ENCODE measurements around the gene CYTH4. TPM values are rescaled to one million over a fixed set of nuclear protein-coding genes. Genes with fewer than 3 reads are reported as not detected.

The CYTH4 gene
- total RNA-seq, 4 donors from 2014 or later: 1.4 to 13.1 (median 3.0) TPM

DNA sequence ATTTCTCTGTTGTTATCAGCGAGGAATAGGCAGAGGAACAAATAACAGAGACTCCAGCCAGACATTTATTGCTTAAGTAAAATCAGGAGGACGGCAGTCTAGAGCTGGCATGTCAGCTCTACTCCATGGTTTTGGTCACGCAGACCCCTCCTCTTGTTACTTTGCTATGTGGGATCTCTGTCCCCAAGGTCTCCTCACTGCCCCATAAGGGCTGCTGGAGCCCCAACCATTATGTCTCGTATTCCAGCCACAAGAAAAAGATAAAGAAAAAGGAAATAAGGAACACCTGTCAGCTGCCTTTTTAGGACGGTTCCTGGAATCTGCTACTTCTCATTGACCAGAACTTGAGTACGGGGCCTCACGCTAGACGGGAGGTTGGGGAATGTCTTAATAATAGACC, 74.6 kb downstream of the CYTH4 start:
- intact Hi-C loops (cut with DNase I; ENCODE audit: low total_unique reads): no loop called here
- no peak for DNase-seq (ENCODE audit: low spot score in 2 of 2)
- H3K4me3 ChIP-seq (ENCODE audit: low read depth, poor library complexity, severe bottlenecking): no peak overlapping the region
- TF ChIP-seq, protein P1, sequence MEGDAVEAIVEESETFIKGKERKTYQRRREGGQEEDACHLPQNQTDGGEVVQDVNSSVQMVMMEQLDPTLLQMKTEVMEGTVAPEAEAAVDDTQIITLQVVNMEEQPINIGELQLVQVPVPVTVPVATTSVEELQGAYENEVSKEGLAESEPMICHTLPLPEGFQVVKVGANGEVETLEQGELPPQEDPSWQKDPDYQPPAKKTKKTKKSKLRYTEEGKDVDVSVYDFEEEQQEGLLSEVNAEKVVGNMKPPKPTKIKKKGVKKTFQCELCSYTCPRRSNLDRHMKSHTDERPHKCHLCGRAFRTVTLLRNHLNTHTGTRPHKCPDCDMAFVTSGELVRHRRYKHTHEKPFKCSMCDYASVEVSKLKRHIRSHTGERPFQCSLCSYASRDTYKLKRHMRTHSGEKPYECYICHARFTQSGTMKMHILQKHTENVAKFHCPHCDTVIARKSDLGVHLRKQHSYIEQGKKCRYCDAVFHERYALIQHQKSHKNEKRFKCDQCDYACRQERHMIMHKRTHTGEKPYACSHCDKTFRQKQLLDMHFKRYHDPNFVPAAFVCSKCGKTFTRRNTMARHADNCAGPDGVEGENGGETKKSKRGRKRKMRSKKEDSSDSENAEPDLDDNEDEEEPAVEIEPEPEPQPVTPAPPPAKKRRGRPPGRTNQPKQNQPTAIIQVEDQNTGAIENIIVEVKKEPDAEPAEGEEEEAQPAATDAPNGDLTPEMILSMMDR (IDR thresholded peaks at IDR 0.05): no peak
- TF ChIP-seq POLR2A (IDR thresholded peaks at IDR 0.05): no peak
- WGBS, 2 donors: 82 to 88% methylated on average over 8 of the region's 8 CpGs

DNA sequence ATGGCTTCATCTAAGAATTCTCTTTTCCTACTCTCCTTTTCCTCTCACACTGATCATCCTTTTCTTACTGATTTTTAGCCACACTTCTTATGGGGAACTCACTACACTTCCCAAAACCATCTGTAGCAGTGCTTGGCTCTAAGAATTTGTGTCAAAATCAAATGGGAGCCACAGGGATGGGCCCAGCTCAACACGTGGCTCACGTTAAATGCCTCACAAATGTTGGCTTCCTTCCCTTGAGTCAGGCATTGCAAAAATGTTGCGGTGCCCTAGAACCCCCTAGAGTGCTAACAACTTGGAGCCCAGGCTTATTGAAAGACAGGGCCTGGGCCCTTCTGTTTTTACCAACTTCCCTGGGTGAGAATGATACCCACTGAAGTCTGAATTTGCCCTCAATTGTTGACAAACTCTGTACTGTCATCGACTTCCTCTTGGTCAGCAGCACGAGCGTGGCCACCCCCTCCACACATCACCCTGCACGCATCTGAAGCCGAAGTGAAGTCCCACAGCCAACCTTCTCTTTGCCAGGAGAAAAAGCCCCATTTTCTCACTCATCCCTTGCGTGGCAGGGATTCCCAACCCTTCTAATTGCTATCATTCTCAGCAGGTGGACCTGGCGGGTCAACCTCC, 75.3 kb downstream of the CYTH4 start:
- 75 to 79% methylated on average over 10 of the region's 10 CpGs for WGBS, 2 donors
- TF ChIP-seq, protein P1 (IDR thresholded peaks at IDR 0.05): no peak
- no peak for TF ChIP-seq POLR2A (IDR thresholded peaks at IDR 0.05)
- H3K4me3 ChIP-seq (ENCODE audit: low read depth, poor library complexity, severe bottlenecking): no peak overlapping the region
- no peak for DNase-seq (ENCODE audit: low spot score in 2 of 2)
- intact Hi-C loops (cut with DNase I; ENCODE audit: low total_unique reads): no loop called here

DNA sequence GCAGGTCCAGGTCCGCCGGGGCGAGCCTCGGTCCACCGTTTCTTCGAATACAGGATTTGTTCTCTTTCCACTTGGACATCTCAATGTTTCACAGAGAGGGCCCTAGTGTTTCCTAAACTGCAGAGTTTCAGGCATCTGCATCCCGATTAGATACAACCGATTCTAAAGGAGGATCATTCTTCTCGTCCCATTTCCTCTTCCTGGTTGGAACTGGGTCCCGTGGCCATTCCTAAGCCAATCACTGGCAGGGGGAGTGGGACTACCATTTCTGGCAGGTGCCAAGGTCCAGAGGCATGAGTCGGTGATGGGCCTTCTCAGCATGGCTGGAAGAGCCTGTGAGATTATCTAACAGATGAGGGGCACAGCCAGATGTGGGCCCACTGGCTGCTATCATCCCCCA, 76.1 kb downstream of the CYTH4 start:
- WGBS, 2 donors: 89 to 91% methylated on average over 11 of the region's 11 CpGs
- DNase-seq (ENCODE audit: low spot score in 2 of 2): no peak
- TF ChIP-seq, protein P1 (IDR thresholded peaks at IDR 0.05): no peak
- no peak for TF ChIP-seq POLR2A (IDR thresholded peaks at IDR 0.05)
- intact Hi-C loops (cut with DNase I; ENCODE audit: low total_unique reads): no loop called here
- no peak overlapping the region for H3K4me3 ChIP-seq (ENCODE audit: low read depth, poor library complexity, severe bottlenecking)

- no peak overlapping the region for H3K4me3 ChIP-seq (ENCODE audit: low read depth, poor library complexity, severe bottlenecking)
- intact Hi-C loops (cut with DNase I; ENCODE audit: low total_unique reads): no loop called here
- TF ChIP-seq POLR2A (IDR thresholded peaks at IDR 0.05): no peak
- 54 to 62% methylated on average over 8 of the region's 8 CpGs for WGBS, 2 donors
- no peak for DNase-seq (ENCODE audit: low spot score in 2 of 2)
These were observed 76.6 kb downstream of the CYTH4 start for GRCh38 chr22:37358917-37359316.

DNA sequence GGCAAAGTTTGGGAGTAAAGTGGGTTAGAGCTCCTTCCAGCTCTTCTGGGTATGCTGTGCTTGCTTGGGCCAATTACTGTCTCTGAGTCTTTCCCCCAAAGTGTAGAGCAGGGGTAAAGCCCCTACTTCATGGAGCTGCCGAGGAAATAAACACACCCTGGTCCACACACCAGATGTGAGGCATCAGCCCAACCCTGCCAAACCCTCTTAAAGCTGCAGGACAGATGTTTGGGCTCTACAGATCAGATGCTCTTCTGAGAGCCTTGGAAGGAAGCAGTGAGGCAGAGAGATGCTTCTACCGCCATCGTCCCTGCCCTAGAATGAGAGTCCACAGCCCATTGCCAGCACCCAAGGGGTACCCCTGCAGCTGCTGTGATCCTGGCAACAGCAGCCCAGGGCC, 80.3 kb downstream of the CYTH4 start:
- DNase-seq (ENCODE audit: low spot score in 2 of 2): no peak
- H3K4me3 ChIP-seq (ENCODE audit: low read depth, poor library complexity, severe bottlenecking): no peak overlapping the region
- intact Hi-C loops (cut with DNase I; ENCODE audit: low total_unique reads): no loop called here
- 44 to 58% methylated on average over 3 of the region's 3 CpGs for WGBS, 2 donors
- TF ChIP-seq, protein P1 (IDR thresholded peaks at IDR 0.05): no peak
- TF ChIP-seq POLR2A (IDR thresholded peaks at IDR 0.05): no peak

- DNase-seq (ENCODE audit: low spot score in 2 of 2): no peak
- WGBS, 2 donors: 57 to 72% methylated on average over 15 of the region's 15 CpGs
- no peak for TF ChIP-seq POLR2A (IDR thresholded peaks at IDR 0.05)
- TF ChIP-seq, protein P1 (IDR thresholded peaks at IDR 0.05): no peak
- H3K4me3 ChIP-seq (ENCODE audit: low read depth, poor library complexity, severe bottlenecking): no peak overlapping the region
- intact Hi-C loops (cut with DNase I; ENCODE audit: low total_unique reads): no loop called here
These were observed 81.1 kb downstream of the CYTH4 start for GRCh38 chr22:37363261-37363992.

Other genes starting within 250 kb of the CYTH4 start
- 10 to 100 TPM; 32.4 to 58.0 (median 48.1) TPM for gene KCTD17, start 230.8 kb upstream of the CYTH4 start, total RNA-seq
- 1 to 10 TPM in 3 of 4 donors, under 1 TPM in 1; 0.65 to 7.5 (median 2.8) TPM for gene TMPRSS6, start 172.8 kb upstream of the CYTH4 start, total RNA-seq
- gene IL2RB, start 132.6 kb upstream of the CYTH4 start, total RNA-seq: 10 to 100 TPM in 1 of 4 donors, 1 to 10 TPM in 3; 6.1 to 15.9 (median 8.8) TPM
- 1 to 10 TPM in 3 of 4 donors, under 1 TPM in 1; 0.81 to 8.9 (median 2.1) TPM for gene C1QTNF6, start 94.3 kb upstream of the CYTH4 start, total RNA-seq
- gene SSTR3, start 70.0 kb upstream of the CYTH4 start, total RNA-seq: not detected
- 1 to 10 TPM; 2.6 to 8.6 (median 6.7) TPM for gene RAC2, start 38.2 kb upstream of the CYTH4 start, total RNA-seq
- 1 to 10 TPM in 2 of 4 donors, under 1 TPM in 2; 0.26 to 1.5 (median 0.82) TPM for gene ELFN2, start 145.0 kb downstream of the CYTH4 start, total RNA-seq
- 10 to 100 TPM in 1 of 4 donors, 1 to 10 TPM in 3; 5.7 to 13.0 (median 6.3) TPM for gene MFNG, start 203.9 kb downstream of the CYTH4 start, total RNA-seq
- 10 to 100 TPM; 13.2 to 22.5 (median 18.6) TPM for gene CARD10, start 236.9 kb downstream of the CYTH4 start, total RNA-seq

Measured in lower leg skin (tissue), 4 donors.